NCI-H2196 treated with DMSO at 0.1 percent for 48 hours (cell line): ENCODE data around the gene STXBP2.
A peak's percentile ranks its signal among the peaks of the same experiment; 100 is the strongest.

Experiments used
- DNase-seq: peaks from one replicate; lab custom pipeline; 2025; ENCODE audit not compliant: unreplicated experiment; lab: John Stamatoyannopoulos, UW

Gene STXBP2

DNA sequence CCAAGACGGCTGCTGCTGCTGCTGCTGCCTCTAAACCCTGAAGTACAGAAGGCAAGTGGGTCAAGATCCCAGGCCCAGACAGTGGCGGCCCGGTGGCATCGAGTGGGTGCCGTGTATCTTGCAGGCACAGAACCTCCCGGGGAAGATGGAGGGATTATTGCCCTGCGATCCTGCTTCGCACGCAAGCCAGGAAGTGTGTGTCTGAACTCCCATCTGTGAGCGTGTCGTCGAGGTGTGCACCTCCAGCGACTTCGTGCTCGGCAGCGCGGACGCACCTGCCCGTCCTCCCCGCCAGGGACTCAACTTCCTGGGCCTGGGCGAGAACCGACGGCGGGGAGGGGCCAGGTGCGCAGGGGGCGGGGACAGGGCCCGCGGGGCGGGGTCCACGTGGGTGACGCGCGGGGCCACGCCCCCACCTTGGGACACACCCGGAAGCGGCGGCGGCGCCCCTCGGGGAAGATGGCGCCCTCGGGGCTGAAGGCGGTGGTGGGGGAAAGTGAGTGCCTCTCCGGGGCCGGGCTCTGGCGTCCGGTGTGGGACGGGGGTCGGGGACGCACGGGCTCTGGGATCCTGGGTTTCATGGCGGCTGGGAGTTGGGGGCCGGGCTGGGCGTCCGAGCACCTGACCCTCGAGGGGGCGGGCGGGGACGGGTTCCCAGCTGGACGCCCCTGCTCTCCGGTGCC is at the start of gene STXBP2:
Gene STXBP2 (plus strand): TSS at position 420 of the 683 bp plus-strand sequence. CDS start 40 bp downstream, at position 460.
- DNase-seq: peak; percentile 77

DNA sequence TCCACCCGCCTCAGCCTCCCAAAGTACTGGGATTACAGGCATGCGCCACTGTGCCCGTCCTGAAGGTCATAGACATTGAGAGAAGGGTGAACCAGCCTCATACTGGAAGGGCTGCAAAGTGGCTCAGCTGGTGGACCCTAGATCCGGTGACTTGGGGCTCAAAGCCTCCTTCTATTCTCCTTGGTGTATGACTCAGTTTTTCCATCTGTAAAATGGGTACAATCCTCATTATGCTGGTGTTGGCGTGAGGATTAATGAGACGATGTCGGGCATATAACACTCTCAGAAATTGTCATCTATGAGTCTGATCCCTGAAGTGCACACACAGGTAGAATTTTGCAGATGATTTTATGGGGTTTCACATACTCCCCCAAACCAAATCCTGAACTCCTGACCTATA is 47.1 kb upstream of the STXBP2 start:
- no peak for DNase-seq

DNA sequence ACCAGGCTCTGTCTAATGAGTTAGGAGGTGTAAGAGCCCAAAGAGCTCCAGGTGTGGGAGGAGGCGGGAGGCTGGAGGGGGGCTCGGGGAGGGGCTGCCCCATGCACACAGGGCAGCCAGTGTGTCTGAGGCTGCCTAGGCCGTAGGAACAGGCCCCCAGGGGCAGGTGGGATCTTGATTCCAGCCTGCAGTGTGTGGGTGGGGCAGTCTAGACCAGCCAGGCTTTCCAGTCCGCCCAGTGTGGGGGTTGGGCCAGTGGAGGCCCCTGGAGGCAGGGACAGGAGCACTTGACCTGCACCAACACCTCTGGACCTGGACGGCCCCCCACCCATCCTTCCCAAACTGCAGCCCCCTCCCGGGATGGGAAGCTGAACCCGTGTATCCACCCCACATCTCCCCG is 46.7 kb upstream of the STXBP2 start:
- no peak for DNase-seq

DNA sequence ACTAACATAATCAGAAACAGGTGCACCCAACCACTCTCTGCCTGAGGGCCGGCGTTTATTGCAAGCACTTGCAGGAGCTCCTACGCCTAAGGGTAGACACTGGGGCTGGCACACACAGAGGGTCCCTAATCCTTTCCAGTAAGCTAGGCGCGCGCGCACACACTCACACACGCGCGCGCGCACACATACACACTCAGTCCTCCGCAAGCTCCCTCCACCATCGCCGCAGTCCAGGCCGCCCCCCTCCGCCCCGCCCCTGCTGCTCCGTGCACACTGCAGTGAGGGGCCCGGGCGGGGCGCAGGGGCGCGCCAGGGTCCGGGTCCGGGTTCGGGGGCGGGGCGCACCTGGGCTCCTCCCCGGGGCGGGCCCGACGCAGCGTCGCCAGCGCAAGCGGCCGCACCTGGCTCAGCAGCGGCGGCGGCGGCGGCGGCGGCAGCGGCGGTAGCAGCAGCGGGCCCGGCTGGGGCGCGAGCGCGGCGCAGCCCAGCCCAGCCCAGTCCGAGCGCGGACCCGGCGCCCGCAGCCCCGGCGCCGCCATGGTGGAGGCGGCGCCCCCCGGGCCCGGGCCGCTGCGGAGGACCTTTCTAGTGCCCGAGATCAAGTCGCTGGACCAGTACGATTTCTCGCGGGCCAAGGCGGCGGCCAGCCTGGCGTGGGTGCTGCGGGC is 41.3 kb upstream of the STXBP2 start, which contains the start of gene CAMSAP3:
Gene CAMSAP3 (plus strand): TSS at position 398 of the 668 bp plus-strand sequence. CDS start 140 bp downstream, at position 538.
- DNase-seq: peak; percentile 58

DNA sequence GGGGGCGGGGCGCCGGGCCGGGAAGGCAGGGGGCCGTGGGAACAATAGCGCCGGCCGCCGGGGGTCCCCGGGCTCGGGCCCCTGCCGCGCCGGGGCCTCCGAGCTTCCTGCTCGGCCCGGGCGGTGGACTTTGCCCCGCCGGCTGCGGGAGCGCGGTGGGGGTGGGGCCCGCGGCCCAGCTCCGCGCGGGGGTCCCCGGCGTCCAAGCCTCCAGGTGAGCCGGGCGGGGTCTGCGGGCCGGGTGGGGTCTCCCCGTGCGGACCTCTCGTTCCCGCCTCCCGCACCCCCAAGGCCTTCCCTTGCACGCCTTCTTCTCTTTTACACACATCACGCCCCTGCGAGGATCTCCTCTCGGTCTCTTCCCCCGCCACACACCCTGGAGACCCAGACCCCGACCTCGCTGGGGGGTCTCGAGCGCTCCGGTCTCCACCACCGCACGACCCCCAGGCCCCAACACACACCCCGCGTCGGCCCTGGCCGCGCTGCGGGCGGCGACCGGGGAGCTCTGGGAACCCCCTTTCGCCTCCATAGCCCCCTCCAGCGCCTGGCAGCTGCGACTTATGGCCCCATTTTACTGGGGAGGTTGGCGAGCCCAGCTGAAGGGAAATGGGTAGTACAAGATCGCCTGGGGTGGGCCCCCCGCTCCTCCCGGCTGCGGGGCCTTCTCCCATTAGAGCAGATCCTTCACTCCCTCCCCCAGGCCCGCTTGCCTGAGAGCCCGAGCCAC is 40.5 kb upstream of the STXBP2 start:
- DNase-seq: no peak

DNA sequence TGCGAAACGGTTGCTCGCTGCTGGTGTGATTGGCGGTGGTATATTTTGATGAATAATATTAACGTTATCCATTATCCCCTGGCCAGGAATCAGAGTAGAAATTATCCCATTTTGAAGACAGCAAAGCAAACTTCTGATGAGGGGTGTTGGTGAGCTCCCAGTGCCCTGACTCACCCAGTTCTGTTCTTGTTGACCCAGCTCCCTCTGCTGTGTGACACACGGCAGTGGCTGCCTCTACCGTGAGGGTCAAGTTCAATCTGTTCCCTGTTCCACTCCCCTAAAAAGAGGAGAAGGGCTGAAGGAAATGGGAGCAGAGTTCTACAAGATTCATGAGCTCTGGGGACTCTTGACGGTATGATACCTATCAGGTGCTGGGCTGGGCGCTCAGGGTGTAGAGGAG is 39.2 kb upstream of the STXBP2 start:
- DNase-seq: no peak

DNA sequence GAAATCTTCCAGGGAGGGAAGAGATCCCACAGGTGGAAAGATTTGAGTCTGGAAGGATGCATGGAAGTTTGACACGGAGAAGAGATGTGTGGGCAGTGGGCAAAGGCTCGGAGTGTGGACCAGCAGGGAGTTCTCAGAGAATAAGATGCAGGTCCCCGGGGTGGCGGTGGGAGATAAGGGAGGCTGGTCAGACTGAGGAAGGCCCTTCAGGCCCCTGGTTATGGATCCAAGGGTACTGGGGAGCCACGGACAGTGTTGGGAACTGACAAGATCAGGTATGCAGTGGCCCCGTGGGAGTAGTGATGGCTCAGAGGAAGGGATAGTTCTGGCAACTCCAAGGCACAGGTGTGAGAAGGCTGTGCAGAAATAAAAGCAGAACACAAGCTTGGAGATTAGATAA is 38.7 kb upstream of the STXBP2 start:
- DNase-seq: no peak

DNA sequence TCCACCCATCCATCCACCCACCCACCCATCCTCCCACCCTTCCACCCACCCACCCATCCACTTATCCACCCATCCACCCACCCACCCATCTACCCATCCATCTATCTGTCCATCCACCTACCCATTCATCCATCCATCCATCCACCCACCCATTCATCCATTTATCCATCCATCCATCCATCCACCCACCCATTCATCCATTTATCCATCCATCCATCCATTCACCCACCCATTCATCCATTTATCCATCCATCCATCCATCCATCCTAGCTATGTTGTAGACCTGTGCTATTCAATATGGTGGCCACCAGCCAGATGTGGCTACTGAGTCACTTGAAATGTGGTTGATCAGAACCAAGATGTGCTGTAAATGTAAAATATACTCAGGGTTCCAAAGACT is 36.2 kb upstream of the STXBP2 start:
- no peak for DNase-seq

DNA sequence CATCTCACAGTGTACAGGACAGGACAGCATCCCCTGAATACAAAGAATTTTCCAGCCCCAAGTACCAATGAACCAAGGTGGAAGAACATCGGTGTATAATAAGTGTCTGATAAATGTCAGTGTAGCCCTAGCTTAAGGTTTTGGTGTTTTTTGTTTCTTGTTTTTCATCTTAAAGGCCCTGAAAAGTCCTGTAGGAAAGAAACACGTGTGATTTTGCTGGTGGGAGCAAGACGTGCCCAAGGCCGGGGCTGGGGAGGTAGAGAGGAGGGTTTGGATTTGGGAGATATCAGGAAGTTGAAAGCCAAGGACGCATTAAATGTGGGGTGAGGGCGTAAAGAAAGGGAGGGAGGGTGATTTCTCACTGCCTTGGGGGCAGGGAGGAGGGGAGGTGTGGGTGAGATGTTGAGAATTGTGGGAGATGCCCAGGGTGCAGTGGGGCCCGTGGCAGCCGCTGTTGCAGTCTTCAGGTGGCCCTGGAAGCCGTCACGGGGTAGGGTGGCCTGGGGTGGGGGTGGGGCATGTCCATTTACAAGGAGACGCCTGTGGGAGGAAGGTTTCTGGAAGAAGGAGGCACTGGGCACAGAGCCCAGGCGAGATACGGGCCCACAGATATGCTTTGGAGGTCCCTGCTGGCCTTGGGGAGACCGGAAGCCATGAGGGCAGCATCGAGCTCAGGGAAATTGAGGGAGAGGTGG is 34.5 kb upstream of the STXBP2 start:
- DNase-seq: no peak

DNA sequence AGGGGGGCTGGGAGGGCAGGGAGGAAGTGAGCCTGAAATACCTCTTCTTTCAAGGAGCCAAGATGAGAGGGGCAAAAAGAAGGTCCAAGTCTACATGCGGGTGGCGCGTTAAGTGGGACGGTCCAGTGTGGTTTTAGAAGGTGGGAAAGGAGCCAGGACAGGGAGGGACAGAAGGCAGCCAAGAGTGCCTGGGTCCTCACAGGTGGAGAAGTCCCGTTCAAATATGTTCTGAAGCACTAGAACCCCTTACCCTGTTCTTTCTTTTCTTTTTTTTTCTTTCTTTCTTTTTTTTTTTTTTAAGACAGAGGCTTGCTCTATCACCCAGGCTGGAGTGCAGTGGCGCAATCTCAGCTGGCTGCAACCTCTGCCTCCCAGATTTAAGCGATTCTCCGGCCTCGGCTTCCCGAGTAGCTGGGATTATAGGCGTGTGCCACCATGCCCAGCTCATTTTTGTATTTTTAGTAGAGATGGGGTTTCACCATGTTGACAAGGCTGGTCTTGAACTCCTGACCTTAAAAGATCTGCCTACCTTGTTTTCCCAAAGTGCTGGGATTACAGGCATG is 33.9 kb upstream of the STXBP2 start:
- DNase-seq: no peak

DNA sequence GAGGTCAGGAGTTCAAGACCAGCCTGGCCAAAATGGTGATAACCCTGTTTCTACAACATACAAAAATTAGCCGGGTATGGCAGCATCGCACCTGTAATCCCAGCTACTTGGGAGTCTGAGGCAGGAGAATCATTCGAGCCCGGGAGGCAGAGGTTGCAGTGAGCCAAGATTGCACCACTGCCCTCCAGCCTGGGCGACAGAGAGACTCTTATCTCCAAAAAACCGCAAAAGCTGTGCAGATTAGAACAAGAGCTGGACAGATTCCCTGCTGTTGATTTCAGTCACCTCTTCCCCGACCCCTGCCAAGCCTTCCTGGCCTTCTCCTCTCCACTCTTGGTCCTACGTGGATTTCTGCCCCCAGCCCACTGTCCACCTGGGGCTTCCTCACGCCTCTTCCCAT is 33.0 kb upstream of the STXBP2 start:
- no peak for DNase-seq

DNA sequence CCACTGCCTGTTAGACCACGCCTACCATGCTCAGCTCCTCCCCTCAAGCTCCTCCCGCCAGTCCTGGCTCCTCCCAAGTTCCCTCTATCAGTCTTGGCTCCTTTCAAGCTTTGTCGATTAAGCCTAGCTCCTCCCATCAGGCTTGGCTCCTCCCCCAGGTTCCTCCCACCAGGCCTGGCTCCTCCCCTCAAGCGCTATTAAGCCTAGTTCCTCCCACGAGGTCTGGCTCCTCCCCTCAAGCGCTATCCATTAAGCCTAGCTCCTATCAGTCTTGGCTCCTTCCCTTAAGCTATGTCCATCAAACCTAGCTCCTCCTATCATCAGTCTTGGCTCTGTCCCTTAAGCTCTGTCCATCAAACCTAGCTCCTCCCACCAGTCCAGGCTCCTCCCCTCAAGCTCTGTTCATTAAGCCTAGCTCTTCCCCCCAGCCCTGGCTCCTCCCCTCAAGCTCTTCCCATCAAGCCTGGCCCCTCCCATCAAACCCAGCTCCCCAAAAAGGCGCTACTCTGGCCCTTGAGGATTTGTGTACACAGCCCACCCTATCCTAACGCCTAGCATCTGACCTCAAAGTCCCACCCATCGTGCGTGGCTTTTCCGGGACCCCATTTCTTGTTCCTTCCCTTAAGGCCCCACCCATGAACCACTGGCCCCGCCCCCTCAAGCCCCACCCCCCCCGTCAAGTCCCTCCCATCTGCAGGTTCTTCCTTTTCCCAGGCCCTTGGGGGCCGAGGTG is 31.3 kb upstream of the STXBP2 start:
- DNase-seq: peak; percentile 24

DNA sequence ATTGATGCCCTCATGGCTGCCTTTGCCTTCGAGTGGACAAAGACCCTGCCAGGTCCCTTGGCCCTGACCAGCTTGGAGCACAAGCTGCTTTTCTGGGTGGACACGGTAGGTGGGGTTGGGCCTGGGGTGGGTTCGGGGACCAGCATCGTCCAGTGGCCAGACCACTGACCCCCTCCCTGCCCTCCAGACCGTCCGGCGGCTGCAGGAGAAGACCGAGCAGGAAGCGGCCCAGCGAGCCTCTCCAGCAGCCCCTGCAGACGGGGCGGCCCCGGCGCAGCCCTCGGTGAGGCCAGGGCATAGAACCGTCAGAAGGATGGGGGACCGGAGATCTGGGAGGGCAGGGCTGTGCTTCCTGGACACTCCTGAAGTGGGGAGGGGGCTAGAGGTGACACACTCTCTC is 30.6 kb upstream of the STXBP2 start:
- no peak for DNase-seq

DNA sequence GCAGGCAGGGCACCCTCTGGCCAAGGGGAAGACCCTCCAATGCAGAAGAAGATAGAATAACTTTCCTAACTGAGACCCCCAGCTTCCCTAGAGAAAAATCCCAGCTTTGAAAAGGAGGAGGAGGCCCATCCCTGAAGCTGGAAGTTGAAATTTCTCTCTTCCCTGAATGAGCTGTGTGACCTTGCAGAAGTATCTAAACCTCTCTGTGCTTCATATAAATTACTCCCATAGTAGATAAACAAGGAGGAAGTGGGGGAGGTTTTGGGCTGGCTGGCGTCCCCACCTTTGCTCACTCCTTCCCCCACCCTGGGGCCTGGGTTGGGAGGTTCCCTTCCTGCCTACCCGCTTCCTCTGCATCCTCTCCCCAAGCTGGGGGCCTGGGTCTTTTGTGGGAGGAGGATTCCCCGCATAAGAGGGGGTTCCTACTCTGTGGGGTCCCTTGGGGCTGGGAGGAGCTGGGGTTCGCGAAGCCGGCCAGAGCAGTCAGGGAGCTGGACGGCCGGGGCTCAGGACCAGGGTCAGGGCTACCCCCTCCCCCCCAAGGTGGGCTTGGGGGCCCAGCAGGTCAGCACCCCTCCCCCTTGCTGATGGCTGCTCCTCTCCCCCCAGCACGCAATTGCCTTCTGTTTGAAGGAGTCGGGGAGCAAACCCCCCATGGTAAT is 29.6 kb upstream of the STXBP2 start:
- DNase-seq: no peak

DNA sequence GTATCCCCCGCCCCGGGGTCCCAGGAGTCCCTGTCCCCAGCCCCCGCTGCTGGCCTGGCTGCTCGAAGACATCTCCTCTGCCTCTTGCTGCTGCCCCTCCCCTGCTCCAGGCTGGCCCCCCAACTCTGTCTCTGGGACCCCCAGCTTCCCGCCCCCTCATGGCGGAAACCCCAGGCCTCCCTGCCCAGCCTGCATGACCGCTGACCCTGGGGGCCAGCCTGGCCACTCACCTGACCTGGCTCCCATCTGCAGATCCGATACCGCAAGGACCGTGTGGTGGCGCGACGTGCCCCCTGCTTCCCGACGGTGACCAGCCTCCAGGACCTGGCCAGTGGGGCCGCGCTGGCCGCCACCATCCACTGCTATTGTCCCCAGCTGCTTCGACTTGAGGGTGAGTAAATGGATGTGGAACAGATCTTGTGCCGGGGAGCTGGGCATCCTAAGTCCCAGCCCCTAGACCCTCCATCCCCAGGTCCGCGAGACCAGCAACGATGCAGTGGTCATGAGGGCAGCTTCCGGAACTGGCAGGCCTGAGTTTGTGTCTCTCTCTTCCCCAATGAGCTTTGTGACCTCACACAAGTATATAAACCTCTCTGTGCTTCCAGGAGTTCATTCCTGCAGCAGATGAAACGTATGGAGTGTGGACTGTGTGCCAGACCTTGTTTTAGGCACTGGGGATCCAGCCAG is 28.9 kb upstream of the STXBP2 start:
- DNase-seq: no peak

DNA sequence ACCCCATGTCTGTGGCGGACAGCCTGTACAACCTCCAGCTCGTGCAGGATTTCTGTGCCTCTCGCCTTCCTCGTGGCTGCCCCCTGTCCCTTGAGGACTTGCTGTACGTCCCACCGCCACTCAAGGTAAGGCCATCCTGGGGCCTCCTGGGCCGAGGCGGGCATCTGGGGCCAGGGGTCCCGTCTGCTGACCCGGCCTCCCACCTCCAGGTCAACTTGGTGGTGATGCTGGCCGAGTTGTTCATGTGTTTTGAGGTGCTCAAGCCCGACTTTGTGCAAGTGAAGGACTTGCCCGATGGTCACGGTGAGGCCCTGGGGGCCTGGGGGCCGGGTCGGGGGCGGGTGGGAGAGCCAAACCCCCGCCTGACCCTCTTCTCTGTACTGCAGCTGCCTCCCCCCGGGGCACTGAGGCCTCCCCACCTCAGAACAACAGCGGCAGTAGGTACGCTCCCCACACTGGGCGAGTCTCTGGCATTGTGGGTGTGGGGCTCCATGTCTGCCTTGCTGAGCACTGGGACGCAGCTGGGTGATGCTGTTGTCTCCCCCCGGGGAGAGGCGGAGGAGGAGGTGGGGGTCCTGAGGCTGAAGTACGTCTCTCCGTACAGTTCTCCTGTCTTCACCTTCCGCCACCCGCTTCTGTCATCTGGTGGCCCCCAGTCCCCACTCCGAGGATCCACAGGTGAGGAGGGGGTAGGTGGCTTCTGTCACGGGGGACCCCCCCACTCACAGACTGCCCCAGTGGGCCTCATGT is 26.2 kb upstream of the STXBP2 start:
- no peak for DNase-seq

DNA sequence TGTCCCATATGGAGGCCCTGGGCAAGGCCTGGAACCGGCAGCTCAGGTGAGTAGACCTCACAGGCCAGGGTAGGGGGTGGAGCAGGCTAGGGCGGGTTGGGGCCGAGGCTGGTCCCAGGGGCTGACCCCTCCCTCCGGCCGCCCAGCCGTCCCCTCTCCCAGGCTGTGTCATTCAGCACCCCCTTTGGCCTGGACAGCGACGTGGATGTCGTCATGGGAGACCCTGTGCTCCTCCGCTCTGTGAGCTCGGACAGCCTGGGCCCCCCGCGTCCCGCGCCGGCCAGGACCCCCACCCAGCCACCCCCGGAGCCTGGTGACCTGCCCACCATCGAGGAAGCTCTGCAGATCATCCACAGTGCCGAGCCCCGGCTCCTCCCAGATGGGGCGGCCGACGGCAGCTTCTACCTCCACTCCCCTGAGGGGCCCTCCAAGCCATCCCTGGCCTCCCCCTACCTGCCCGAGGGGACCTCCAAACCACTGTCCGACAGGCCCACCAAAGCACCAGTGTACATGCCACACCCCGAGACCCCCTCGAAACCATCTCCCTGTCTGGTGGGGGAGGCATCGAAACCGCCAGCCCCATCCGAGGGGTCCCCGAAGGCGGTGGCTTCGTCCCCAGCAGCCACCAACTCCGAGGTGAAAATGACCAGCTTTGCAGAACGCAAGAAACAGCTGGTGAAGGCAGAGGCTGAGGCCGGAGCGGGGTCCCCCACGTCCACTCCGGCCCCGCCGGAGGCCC is 25.2 kb upstream of the STXBP2 start:
- DNase-seq: no peak
